ENCODE results near the gene CCNK.

The CCNK gene

GRCh38 chr14:99480917-99481744, at the start of gene CCNK:
Gene CCNK, plus strand, starts transcription at chr14:99481409. Its CDS starts 11,269 bp downstream, at chr14:99492678.
- Mint-ChIP-seq H3K4me1 (peaks cover 51% of the 10 kb centered on the region), H3K36me3 (ENCODE audit: low read depth) (no peaks in the 10 kb centered on the region), H3K27me3 (ENCODE audit: low read depth, poor library complexity) (peaks cover 11% of the 10 kb centered on the region), H3K9me3 (no peaks in the 10 kb centered on the region), H3K27ac (peak within 1 kb of the TSS; percentile 100), H3K4me3 (peak within 1 kb of the TSS; percentile 99)
- DNase-seq: peak; percentile 99
- TF ChIP-seq CTCF (IDR thresholded peaks at IDR 0.05): no peak

GRCh38 chr14:99431986-99432385, 49.2 kb upstream of the CCNK start:
- peaks cover 17% of the 10 kb centered on the region for H3K9me3 Mint-ChIP-seq
- peaks cover 77% of the 10 kb centered on the region for H3K36me3 Mint-ChIP-seq (ENCODE audit: low read depth)
- H3K27ac Mint-ChIP-seq: no peak overlapping the region
- TF ChIP-seq CTCF (IDR thresholded peaks at IDR 0.05): no peak
- DNase-seq: no peak
- no peak overlapping the region for H3K4me3 Mint-ChIP-seq
- H3K27me3 Mint-ChIP-seq (ENCODE audit: low read depth, poor library complexity): peaks cover 4% of the 10 kb centered on the region
- peaks cover 14% of the 10 kb centered on the region for H3K4me1 Mint-ChIP-seq

GRCh38 chr14:99432485-99432884, 48.7 kb upstream of the CCNK start:
- peaks cover 17% of the 10 kb centered on the region for H3K9me3 Mint-ChIP-seq
- H3K27me3 Mint-ChIP-seq (ENCODE audit: low read depth, poor library complexity): peaks cover 4% of the 10 kb centered on the region
- peaks cover 19% of the 10 kb centered on the region for H3K4me1 Mint-ChIP-seq
- H3K36me3 Mint-ChIP-seq (ENCODE audit: low read depth): peaks cover 80% of the 10 kb centered on the region
- no peak for TF ChIP-seq CTCF (IDR thresholded peaks at IDR 0.05)
- no peak for DNase-seq
- H3K4me3 Mint-ChIP-seq: no peak overlapping the region
- no peak overlapping the region for H3K27ac Mint-ChIP-seq

GRCh38 chr14:99435327-99435726, 45.9 kb upstream of the CCNK start:
- H3K36me3 Mint-ChIP-seq (ENCODE audit: low read depth): peaks cover 69% of the 10 kb centered on the region
- DNase-seq: no peak
- no peak for TF ChIP-seq CTCF (IDR thresholded peaks at IDR 0.05)
- no peak overlapping the region for H3K4me3 Mint-ChIP-seq
- H3K4me1 Mint-ChIP-seq: peaks cover 22% of the 10 kb centered on the region
- H3K27me3 Mint-ChIP-seq (ENCODE audit: low read depth, poor library complexity): peaks cover 8% of the 10 kb centered on the region
- H3K9me3 Mint-ChIP-seq: no peaks in the 10 kb centered on the region
- no peak overlapping the region for H3K27ac Mint-ChIP-seq

- Mint-ChIP-seq H3K4me3 (no peak overlapping the region), H3K36me3 (ENCODE audit: low read depth) (peaks cover 64% of the 10 kb centered on the region), H3K27me3 (ENCODE audit: low read depth, poor library complexity) (peaks cover 8% of the 10 kb centered on the region), H3K27ac (peak overlapping the region; percentile 87), H3K4me1 (peaks cover 24% of the 10 kb centered on the region), H3K9me3 (no peaks in the 10 kb centered on the region)
- TF ChIP-seq CTCF (IDR thresholded peaks at IDR 0.05): no peak
- no peak for DNase-seq
Observed at GRCh38 chr14:99436247-99437180, 44.7 kb upstream of the CCNK start.
